ENCODE results near the gene SRRM4.

GRCh38 chr12:119158402-119158801, 177.1 kb downstream of the SRRM4 start:
- no peak for TF ChIP-seq CTCF (optimal IDR thresholded peaks at IDR 0.05 in 1 of 3, IDR thresholded peaks at IDR 0.05 in 1 of 3, conservative IDR thresholded peaks at IDR 0.05 in 1 of 3; ENCODE audit: extremely low read depth in 1 of 3, insufficient read depth in 2 of 3, low read length in 3 of 3)
- TF ChIP-seq EZH2 (IDR thresholded peaks at IDR 0.05; ENCODE audit: low read length) = no peak

All from keratinocyte (primary cell).